OCI-LY1 (cell line): Measurements from ENCODE around the gene FAM53B.

Experiments used
- H2AFZ ChIP-seq: fragments of 200-600 bp; sonication (generic), shearing (Covaris generic); 2 replicates; pipeline ENCODE4 v1.6.0; 2014; ENCODE audit warnings: antibody characterized with exemption, mild to moderate bottlenecking, low read length
- H3F3A ChIP-seq: fragments of 200-600 bp; sonication (generic), shearing (Covaris generic); 2 replicates; pipeline ENCODE4 v1.6.0; 2014; ENCODE audit warnings: mild to moderate bottlenecking, antibody characterized with exemption, low read length, moderate library complexity; ENCODE audit not compliant: insufficient read depth
- H3K27ac ChIP-seq: fragments of 200-600 bp; sonication (generic); 2 replicates; pipeline ENCODE4 v1.5.1; 2014; ENCODE audit warnings: low read length, mixed run types, mild to moderate bottlenecking, low read depth; ENCODE audit not compliant: poor library complexity, severe bottlenecking
- H3K27me3 ChIP-seq: fragments of 200-600 bp; sonication (generic); 2 replicates; pipeline ENCODE4 v1.6.0; 2014; ENCODE audit warnings: antibody characterized with exemption, mild to moderate bottlenecking, low read length, moderate library complexity; ENCODE audit not compliant: insufficient read depth
- H3K36me3 ChIP-seq: fragments of 200-600 bp; sonication (generic); 2 replicates; pipeline ENCODE4 v1.6.1; 2014; ENCODE audit warnings: mild to moderate bottlenecking, antibody characterized with exemption, low read length, moderate library complexity, mixed read lengths; ENCODE audit not compliant: insufficient read depth
- H3K4me1 ChIP-seq: fragments of 200-600 bp; sonication (generic); 2 replicates; pipeline ENCODE4 v1.5.1; 2014; ENCODE audit warnings: mild to moderate bottlenecking, low read length, moderate library complexity; ENCODE audit not compliant: insufficient read depth, severe bottlenecking
- H3K4me2 ChIP-seq: fragments of 200-600 bp; sonication (generic), shearing (Covaris generic); 2 replicates; pipeline ENCODE4 v1.6.1; 2014; ENCODE audit warnings: low read length
- H3K4me3 ChIP-seq: fragments of 200-600 bp; sonication (generic); 2 replicates; pipeline ENCODE4 v1.5.1; 2014; ENCODE audit warnings: low read length, low read depth, mild to moderate bottlenecking, mixed read lengths; ENCODE audit not compliant: poor library complexity, severe bottlenecking
- H3K79me2 ChIP-seq: fragments of 200-600 bp; shearing (Covaris generic); 2 replicates; pipeline ENCODE4 v1.6.1; 2016; ENCODE audit warnings: mixed run types, low read length, mixed read lengths; ENCODE audit not compliant: insufficient read depth
- H3K9ac ChIP-seq: fragments of 200-600 bp; sonication (generic), shearing (Covaris generic); 2 replicates; pipeline ENCODE4 v1.6.1; 2014; ENCODE audit warnings: mild to moderate bottlenecking, low read length, mixed read lengths
- H3K9me2 ChIP-seq: fragments of 200-600 bp; sonication (generic), shearing (Covaris generic); 2 replicates; pipeline ENCODE4 v1.6.1; 2014; ENCODE audit warnings: low read depth, mild to moderate bottlenecking, low read length, mixed read lengths
- H3K9me3 ChIP-seq: fragments of 200-600 bp; shearing (Covaris generic); 2 replicates; pipeline ENCODE4 v1.6.1; 2014; ENCODE audit warnings: low read length, mixed read lengths
- H4K20me1 ChIP-seq: fragments of 200-600 bp; sonication (generic), shearing (Covaris generic); 2 replicates; pipeline ENCODE4 v1.6.0; 2016; ENCODE audit warnings: mild to moderate bottlenecking, low read length; ENCODE audit not compliant: insufficient read depth
- CTCF ChIP-seq: fragments of 200-600 bp; sonication (generic), shearing (Covaris generic); IDR thresholded peaks from 2 replicates; pipeline ENCODE4 v1.5.1; 2017; ENCODE audit warnings: mild to moderate bottlenecking, antibody characterized with exemption, low read length, moderate library complexity, mixed read lengths
- EZH2 ChIP-seq: fragments of 200-600 bp; sonication (generic), shearing (Covaris generic); IDR thresholded peaks from 2 replicates; pipeline ENCODE4 v1.8.0; 2017; ENCODE audit warnings: borderline replicate concordance, mixed run types, mild to moderate bottlenecking, antibody characterized with exemption, low read length, moderate library complexity, mixed read lengths

FAM53B gene

GRCh38 chr10:124754227-124754626 lies 10.0 kb upstream of the FAM53B start:
- Histone ChIP-seq H3K9me2 (no peaks in the 10 kb centered on the region), H3K9ac (no peak overlapping the region), H3K4me3 (no peak overlapping the region), H3F3A (no peaks in the 10 kb centered on the region), H3K4me2 (no peak overlapping the region), H3K27ac (no peak overlapping the region), H3K79me2 (no peaks in the 10 kb centered on the region), H3K27me3 (no peaks in the 10 kb centered on the region), H2AFZ (no peak overlapping the region), H3K36me3 (peaks cover 44% of the 10 kb centered on the region; the same call in 1 of the 2 replicates), H3K9me3 (no peaks in the 10 kb centered on the region), H3K4me1 (no peaks in the 10 kb centered on the region), H4K20me1 (no peaks in the 10 kb centered on the region)
- TF ChIP-seq EZH2 (no peak), CTCF (no peak)

GRCh38 chr10:124748953-124749645 lies 4.9 kb upstream of the FAM53B start:
- no peak for TF ChIP-seq CTCF
- peaks cover 10% of the 10 kb centered on the region for H3K4me1 ChIP-seq
- H3K4me2 ChIP-seq: no peak overlapping the region
- H3F3A ChIP-seq: no peaks in the 10 kb centered on the region; the same call in 1 of the 2 replicates
- no peaks in the 10 kb centered on the region for H3K79me2 ChIP-seq
- peaks cover 20% of the 10 kb centered on the region; the same call in 1 of the 2 replicates for H3K36me3 ChIP-seq
- H3K9ac ChIP-seq: no peak overlapping the region
- no peak overlapping the region for H2AFZ ChIP-seq
- H3K27ac ChIP-seq: no peak overlapping the region
- no peaks in the 10 kb centered on the region for H3K9me2 ChIP-seq
- no peaks in the 10 kb centered on the region for H3K9me3 ChIP-seq
- no peaks in the 10 kb centered on the region for H3K27me3 ChIP-seq
- no peaks in the 10 kb centered on the region for H4K20me1 ChIP-seq
- H3K4me3 ChIP-seq: no peak overlapping the region

GRCh38 chr10:124748166-124748565 lies 4.0 kb upstream of the FAM53B start:
- H4K20me1 ChIP-seq: no peaks in the 10 kb centered on the region
- no peaks in the 10 kb centered on the region for H3K27me3 ChIP-seq
- no peak overlapping the region for H3K27ac ChIP-seq
- no peak overlapping the region for H2AFZ ChIP-seq
- no peaks in the 10 kb centered on the region; the same call in 1 of the 2 replicates for H3F3A ChIP-seq
- peaks cover 13% of the 10 kb centered on the region; the same call in 1 of the 2 replicates for H3K36me3 ChIP-seq
- no peaks in the 10 kb centered on the region for H3K9me2 ChIP-seq
- no peak overlapping the region for H3K9ac ChIP-seq
- H3K4me2 ChIP-seq: no peak overlapping the region
- H3K9me3 ChIP-seq: no peaks in the 10 kb centered on the region
- peaks cover 10% of the 10 kb centered on the region for H3K4me1 ChIP-seq
- no peak for TF ChIP-seq EZH2
- TF ChIP-seq CTCF: no peak
- no peak overlapping the region for H3K4me3 ChIP-seq
- H3K79me2 ChIP-seq: 0 out of 2 replicates have a peak, but pooled peaks cover under 1% of the 10 kb centered on the region
